ENCODE results near the gene G2E3.

The G2E3 gene

GRCh38 chr14:30610787-30611343, 51.9 kb downstream of the G2E3 start:
- TF ChIP-seq CTCF (IDR thresholded peaks at IDR 0.05; ENCODE audit: extremely low read depth, insufficient read depth, missing control alignments): peak; percentile 28
- in situ Hi-C loops (cut with MboI; ENCODE audit: low pct_unique_long_range_greater_than_20kb, low sequenced_read_pairs, unreplicated experiment): no loop called here
- no peak for DNase-seq (ENCODE audit: low spot score)

- DNase-seq (ENCODE audit: low spot score): no peak
- no peak for TF ChIP-seq CTCF (IDR thresholded peaks at IDR 0.05; ENCODE audit: extremely low read depth, insufficient read depth, missing control alignments)
- in situ Hi-C loops (cut with MboI; ENCODE audit: low pct_unique_long_range_greater_than_20kb, low sequenced_read_pairs, unreplicated experiment): no loop called here
Observed at GRCh38 chr14:30614155-30614554, 55.2 kb downstream of the G2E3 start.

GRCh38 chr14:30620178-30620577, 61.2 kb downstream of the G2E3 start:
- no peak for TF ChIP-seq CTCF (IDR thresholded peaks at IDR 0.05; ENCODE audit: extremely low read depth, insufficient read depth, missing control alignments)
- peak; percentile 46 for DNase-seq (ENCODE audit: low spot score)
- in situ Hi-C loops (cut with MboI; ENCODE audit: low pct_unique_long_range_greater_than_20kb, low sequenced_read_pairs, unreplicated experiment): no loop called here

- no peak for DNase-seq (ENCODE audit: low spot score)
- TF ChIP-seq CTCF (IDR thresholded peaks at IDR 0.05; ENCODE audit: extremely low read depth, insufficient read depth, missing control alignments): no peak
- in situ Hi-C loops (cut with MboI; ENCODE audit: low pct_unique_long_range_greater_than_20kb, low sequenced_read_pairs, unreplicated experiment): no loop called here
Observed at GRCh38 chr14:30621354-30621939, 62.5 kb downstream of the G2E3 start.

GRCh38 chr14:30621940-30622830, 63.2 kb downstream of the G2E3 start, which contains the start of gene SCFD1:
Gene SCFD1 (plus strand): TSS chr14:30622319. CDS start chr14:30622339, 20 bp downstream.
- DNase-seq (ENCODE audit: low spot score): peak; percentile 85
- in situ Hi-C loops (cut with MboI; ENCODE audit: low pct_unique_long_range_greater_than_20kb, low sequenced_read_pairs, unreplicated experiment): no loop called here
- TF ChIP-seq CTCF (IDR thresholded peaks at IDR 0.05; ENCODE audit: extremely low read depth, insufficient read depth, missing control alignments): no peak

- in situ Hi-C loops (cut with MboI; ENCODE audit: low pct_unique_long_range_greater_than_20kb, low sequenced_read_pairs, unreplicated experiment): no loop called here
- TF ChIP-seq CTCF (IDR thresholded peaks at IDR 0.05; ENCODE audit: extremely low read depth, insufficient read depth, missing control alignments): no peak
- no peak for DNase-seq (ENCODE audit: low spot score)
Observed at GRCh38 chr14:30623412-30624131, 64.6 kb downstream of the G2E3 start.

Data from GM13977 (cell line).